ENCODE results near the gene GMPR.

The GMPR gene

DNA sequence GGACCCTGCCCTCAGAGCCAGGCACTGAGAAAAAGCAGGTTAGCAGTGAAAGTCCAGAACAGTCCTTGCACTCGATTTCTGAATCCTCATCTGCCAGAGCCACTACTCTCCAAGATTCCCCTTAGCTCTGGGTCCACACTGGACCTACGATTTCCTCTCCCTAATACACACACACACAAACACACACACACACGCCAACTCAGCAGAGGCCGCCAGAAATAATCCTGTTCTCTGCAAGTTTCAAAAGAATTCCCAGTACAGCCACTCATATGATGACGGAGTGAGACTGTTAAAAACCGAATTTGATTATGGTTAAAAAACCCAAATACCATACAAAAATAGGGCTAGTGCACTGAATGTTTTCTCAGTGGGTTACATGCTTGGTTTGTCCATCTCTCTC is 90.8 kb downstream of the GMPR start:
- no peak for DNase-seq (ENCODE audit: low spot score)

DNA sequence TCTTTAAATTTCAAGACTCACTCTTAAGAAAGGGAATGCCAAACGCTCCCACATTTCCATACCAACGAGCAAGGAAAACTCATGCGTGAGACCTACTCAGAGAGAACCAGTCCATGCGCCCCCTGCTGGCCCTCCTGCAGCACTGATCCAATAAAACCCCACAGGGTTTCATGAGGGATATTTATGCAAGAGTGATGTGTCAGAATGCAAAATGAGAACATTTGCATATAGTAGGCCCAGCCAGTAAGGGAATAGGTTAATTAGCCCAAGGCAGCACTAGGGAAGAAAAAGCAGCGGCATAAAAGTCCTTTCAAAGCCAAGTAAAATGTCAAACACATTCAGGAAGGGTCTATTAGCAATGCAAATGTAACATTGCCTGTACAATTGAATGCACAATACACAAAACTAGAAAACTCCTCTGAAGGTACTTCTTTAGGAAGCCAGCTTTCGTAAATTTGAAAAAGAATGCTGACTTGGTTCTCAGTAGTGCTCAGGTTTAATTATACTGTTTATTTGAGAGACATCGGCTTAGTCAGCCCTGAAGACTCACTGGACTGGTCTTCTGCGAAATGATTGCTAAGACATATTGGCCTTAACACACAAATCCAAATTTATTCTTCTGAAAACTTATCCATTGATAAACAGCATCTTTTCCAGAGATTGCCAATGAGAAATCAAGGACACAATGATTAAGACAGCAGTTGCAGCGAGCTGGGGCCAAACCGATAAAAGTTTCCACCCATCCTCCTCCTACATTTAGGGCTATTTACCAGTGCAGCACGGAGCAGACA is 93.2 kb downstream of the GMPR start:
- peak; percentile 68 for DNase-seq (ENCODE audit: low spot score)

DNA sequence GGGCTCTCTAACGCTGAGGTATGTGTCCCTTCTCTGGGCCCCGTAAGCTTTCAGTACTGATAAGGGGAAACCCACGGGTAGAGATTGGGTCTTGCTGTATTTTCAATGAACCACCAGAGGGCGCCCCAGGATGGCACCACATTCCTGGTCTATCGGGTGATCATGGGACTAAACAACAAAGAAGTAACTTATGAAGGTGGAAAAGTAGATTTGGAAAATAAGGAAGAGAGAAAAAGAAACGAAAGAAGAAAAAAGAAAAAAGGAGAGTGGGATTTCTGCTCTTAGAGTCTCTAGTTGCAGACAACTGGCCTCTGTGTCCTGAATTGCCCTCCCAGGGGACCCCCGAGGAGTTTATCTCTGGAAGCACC is 93.8 kb downstream of the GMPR start:
- peak; percentile 81 for DNase-seq (ENCODE audit: low spot score)

DNA sequence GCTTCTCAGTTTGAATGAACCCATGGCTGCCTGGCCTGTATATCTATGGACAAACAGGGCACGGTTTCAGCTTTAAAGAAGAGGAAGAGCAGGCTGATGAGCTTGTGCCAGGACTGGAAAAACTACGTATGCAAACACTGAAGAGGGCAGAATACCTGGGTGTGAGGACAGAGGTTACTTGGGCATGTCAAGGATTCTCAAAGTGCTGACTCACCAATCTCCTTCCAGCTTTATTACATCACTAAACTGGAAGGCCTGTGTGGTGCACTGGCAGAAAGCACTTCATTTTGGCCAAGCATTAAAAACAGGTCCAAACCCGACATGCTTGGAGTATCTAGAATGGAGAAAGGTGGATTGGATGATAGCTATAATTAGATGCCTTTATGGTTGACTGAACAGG is 95.2 kb downstream of the GMPR start:
- DNase-seq (ENCODE audit: low spot score), result no peak

DNA sequence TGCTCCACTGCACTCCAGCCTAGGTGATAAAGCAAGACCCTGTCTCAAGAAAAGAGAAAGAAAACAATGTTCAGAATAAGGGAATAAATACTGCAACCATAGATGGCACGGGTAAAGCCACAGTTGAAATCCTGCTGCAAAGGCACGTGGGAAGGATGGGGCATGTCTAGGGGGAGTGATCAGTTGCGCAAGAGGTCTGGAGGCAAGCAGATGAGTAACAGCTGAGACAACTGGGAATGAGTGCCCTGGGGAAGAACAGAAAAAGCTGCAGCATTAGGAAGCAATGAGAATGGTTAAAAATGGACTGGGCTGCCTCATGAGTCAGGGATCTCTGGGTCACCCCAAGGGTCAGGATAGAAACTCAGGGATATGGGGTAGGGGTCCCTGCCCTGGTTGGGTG is 96.3 kb downstream of the GMPR start:
- no peak for DNase-seq (ENCODE audit: low spot score)

DNA sequence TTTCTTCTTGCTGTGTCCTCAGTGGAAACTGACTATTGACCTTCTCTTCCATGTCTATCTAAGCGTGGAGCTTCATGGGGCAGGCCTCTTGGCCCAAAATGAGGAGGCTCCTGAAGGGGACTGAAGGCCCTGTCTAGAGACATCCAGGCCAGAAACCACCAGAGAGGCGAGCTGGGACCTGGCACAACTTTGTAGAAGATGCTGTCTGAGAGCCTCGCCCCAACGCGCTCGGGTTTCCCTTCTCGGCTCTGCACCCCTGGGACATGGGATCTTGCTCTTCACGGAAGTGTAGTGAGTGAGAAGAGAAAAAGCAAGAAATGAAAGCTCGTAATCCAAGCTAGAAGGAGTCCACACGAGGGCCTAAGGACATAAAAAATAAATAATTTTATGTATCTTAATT is 96.8 kb downstream of the GMPR start:
- DNase-seq (ENCODE audit: low spot score), result no peak

DNA sequence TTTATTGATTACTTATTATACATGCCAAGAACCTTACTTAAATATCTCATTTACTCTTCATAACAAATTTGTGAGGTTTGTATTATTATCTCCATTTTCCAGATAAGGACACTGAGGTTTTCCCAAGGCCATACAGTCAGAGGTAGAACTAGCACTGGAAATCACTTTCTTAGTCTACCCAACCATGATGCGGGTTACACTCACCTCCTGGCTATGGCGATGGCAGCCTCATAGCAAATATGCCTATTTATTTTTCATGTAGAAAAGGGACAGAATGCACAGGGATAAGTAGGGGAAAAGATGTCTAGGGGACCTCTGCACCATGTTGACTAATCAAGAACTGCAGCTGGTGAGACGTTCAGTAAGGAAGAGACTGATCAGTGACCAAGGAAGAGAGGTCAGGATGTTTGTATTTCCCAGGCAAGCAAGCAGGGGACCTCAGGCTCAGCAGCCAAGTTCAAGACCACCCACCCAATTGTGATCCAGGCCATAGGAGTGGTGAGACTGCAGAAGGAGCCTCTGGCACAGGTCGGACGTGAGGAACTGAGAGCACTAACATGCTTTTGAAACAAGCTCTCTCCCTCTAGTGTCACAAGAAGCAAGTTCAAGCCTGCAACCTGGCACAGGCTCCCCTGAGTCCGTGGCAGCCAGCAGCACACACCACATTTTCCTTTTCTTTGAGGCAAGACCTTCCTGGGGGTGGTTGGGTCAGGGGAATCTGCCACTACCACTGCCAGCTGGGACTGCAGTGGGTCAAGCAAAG is 97.8 kb downstream of the GMPR start:
- no peak for DNase-seq (ENCODE audit: low spot score)

DNA sequence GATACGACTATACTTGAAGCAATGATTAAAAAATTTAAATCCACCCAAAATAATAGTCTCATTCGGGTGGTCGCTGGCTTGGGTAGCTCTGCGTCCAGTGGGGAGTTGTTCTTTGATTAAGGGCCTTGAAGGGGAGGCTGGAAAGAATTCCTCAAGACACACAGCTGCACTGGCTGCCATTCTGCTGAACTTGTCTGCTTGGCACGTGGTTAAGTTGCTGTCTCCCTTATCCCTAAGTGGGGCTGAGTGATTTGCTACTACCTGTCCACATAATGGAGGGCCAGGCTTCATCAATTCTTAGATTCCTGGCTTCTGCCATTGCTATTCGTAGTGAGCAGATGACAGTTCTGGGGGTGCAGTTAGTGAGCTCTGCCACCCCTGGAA is 98.5 kb downstream of the GMPR start:
- no peak for DNase-seq (ENCODE audit: low spot score)

DNA sequence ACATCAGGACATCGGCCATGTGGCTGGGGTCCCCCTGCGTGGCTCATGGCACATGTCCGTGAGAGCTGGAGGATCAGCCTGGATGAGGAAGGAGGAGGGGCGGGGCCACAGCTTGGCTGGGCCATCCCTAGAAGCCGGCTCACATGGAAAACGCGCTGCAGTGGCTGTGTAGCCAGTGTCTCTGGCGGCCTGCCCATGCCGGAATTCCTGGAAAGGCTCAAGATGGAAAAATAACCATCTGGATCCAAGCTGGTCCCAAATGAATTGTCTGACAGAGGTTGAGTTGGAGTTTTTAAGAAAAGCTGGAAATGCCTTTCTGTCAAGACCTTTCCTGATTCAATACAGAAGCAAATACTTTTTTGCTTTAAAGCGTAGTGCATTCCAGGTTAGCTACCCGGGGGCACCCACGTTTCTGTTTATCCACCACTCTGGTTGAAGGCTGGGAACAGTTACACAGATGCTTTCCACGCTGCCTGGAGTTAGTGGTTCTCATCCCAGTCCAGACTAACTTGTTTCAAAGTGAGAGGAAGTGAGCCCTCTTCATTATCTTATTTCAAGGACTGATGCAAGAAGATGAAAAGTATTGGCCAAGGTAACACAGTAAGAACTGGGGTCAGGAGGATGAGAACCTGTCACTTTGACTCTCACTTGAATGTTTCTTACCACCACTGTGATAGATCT is 99.0 kb downstream of the GMPR start:
- no peak for DNase-seq (ENCODE audit: low spot score)

DNA sequence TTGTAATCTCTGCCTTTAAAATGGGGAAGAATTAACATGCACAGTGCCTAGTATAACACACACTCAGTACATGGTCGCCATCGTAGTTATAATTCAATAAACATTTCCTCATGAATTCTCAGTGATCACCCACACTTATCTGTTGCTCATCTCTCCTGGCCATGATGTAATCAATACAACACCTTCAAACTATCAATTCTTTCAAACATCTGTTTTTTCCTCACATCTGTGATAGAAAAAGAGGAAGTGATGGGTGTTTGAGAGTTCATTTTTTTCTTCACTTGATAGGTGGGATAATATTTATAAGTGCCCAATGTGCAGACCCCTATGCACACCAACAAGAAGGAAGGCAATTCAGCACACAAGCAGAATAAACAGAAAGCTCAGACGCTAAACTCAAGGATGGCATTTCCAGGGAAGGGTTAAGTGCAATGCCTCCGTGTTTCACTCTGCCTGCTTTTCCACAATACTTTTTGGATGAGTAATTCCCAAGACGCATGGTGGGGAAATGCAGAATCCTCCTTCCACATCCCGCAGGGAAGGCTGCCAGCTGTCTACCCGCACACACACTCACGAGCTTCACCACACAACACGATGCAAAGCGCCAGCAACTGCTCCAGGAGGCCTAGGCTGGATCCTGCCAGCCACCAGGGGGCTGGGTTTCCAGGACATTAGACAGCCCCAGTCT is 100.3 kb downstream of the GMPR start:
- no peak for DNase-seq (ENCODE audit: low spot score)

DNA sequence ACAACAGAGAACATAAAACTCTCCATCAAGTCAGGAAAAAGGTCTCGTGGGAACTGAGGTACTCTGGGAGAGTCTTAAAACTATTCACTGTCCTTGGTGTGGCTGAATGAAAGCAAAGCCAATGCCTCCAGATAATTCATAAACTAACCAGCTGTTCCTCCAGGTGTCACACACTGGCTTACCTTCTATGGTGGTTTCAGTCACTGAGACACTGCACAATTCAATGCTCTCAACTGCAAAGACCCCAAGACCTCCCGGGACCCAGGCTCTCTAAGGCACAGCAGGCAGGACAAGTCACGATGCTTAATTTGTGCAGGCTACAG is 100.8 kb downstream of the GMPR start:
- no peak for DNase-seq (ENCODE audit: low spot score)

DNA sequence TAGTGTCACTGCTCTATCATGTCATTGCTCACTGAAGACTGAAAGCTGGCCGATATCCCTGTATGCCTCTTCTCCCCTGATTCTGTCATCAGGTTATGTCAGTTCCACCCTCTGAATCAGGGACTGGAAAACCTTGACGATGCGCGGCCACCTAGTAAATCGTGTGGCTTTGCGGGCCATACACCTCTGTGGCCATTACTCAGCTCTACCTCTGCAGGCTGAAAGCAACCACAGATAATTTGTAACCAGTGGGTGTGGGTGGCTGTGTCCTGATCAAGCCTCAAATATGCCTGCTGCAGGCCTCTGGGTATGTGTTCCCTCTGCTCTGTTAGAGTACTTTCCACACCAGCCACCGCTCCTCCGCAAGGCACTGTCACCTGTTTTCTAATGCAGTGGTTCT is 105.2 kb downstream of the GMPR start:
- DNase-seq (ENCODE audit: low spot score), result no peak

DNA sequence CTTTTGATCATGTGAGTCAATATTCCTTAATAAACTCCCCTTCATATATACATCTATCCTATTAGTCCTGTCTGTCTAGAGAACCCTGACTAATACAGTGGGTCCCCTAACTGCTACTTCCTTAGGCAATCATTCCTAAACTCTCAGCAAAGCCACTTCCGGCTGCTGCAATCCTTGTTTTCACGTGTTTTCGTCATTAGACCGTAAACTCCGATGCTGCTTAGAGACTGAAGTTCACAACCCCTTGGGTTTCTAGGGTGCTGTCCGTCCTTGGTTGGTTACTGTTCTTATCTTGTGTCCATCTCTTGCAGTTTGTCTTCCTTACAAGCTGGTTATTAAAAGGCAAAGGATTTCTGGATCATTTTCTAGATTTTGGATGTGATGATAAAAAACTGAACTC is 106.4 kb downstream of the GMPR start:
- no peak for DNase-seq (ENCODE audit: low spot score)
